Neural cell (in vitro differentiated cells): ENCODE results near the gene KDELR1. TPM values are rescaled to one million over a fixed set of nuclear protein-coding genes. Genes with fewer than 3 reads are reported as not detected.

Source experiments
- H2AFZ ChIP-seq: fragments of 200-600, 300-800 bp; sonication (generic), shearing (Covaris generic); 2 replicates; pipeline ENCODE4 v1.6.0; 2014; ENCODE audit warnings: low read depth, mild to moderate bottlenecking, antibody characterized with exemption, low read length, moderate library complexity
- H3F3A ChIP-seq: fragments of 200-600 bp; shearing (Covaris generic); 2 replicates; pipeline ENCODE4 v1.6.1; 2016; ENCODE audit warnings: mild to moderate bottlenecking, moderate library complexity, mixed read lengths, antibody characterized with exemption, low read length; ENCODE audit not compliant: insufficient read depth, poor library complexity, severe bottlenecking
- H3K27ac ChIP-seq: fragments of 200-600, 300-800 bp; sonication (generic), shearing (Covaris generic); 2 replicates; pipeline ENCODE4 v1.5.1; 2014; ENCODE audit warnings: mild to moderate bottlenecking, low read length, moderate library complexity
- H3K27me3 ChIP-seq: fragments of 300-800, 200-600 bp; sonication (generic), shearing (Covaris generic); 2 replicates; pipeline ENCODE4 v1.6.0; 2014; ENCODE audit warnings: mild to moderate bottlenecking, low read depth, low read length, moderate library complexity; ENCODE audit not compliant: insufficient read depth
- H3K36me3 ChIP-seq: fragments of 300-800, 200-600 bp; sonication (generic), shearing (Covaris generic); 2 replicates; pipeline ENCODE4 v1.5.1; 2014; ENCODE audit warnings: mild to moderate bottlenecking, antibody characterized with exemption, low read length, moderate library complexity; ENCODE audit not compliant: insufficient read depth
- H3K4me2 ChIP-seq: fragments of 300-800, 200-600 bp; sonication (generic), shearing (Covaris generic); 2 replicates; pipeline ENCODE4 v1.6.0; 2014; ENCODE audit warnings: mild to moderate bottlenecking, low read length
- H3K4me3 ChIP-seq: fragments of 300-800, 200-600 bp; sonication (generic), shearing (Covaris generic); 2 replicates; pipeline ENCODE4 v1.5.1; 2014; ENCODE audit warnings: mild to moderate bottlenecking, low read length, moderate library complexity
- H3K79me2 ChIP-seq: fragments of 200-600 bp; shearing (Covaris generic); replicated peaks from 2 replicates; pipeline ENCODE4 v1.6.0; 2014; ENCODE audit warnings: mild to moderate bottlenecking, low read length, moderate library complexity; ENCODE audit not compliant: insufficient read depth
- H3K9ac ChIP-seq: fragments of 300-800, 200-600 bp; sonication (generic), shearing (Covaris generic); 2 replicates; pipeline ENCODE4 v1.6.1; 2016; ENCODE audit warnings: mild to moderate bottlenecking, low read length, mixed read lengths
- H3K9me2 ChIP-seq: fragments of 200-600 bp; shearing (Covaris generic); 2 replicates; pipeline ENCODE4 v1.6.1; 2016; ENCODE audit warnings: mild to moderate bottlenecking, low read length, mixed read lengths; ENCODE audit not compliant: insufficient read depth
- H3K9me3 ChIP-seq: fragments of 200-600, 300-800 bp; sonication (generic), shearing (Covaris generic); 2 replicates; pipeline ENCODE4 v1.6.1; 2016; ENCODE audit warnings: mild to moderate bottlenecking, mixed run types, low read length, moderate library complexity, mixed read lengths
- H4K20me1 ChIP-seq: fragments of 200-600 bp; shearing (Covaris generic); 2 replicates; pipeline ENCODE4 v1.6.1; 2016; ENCODE audit warnings: mild to moderate bottlenecking, mixed run types; ENCODE audit not compliant: insufficient read depth
- EP300 ChIP-seq: fragments of 450-650 bp; conservative IDR thresholded peaks from 2 replicates; pipeline ENCODE4 v1.6.1; 2014; ENCODE audit warnings: antibody characterized with exemption, mild to moderate bottlenecking, moderate library complexity; ENCODE audit not compliant: poor library complexity, severe bottlenecking
- EZH2 ChIP-seq: fragments of 200-600, 300-800 bp; shearing (Covaris generic), sonication (generic); IDR thresholded peaks from 2 replicates; pipeline ENCODE4 v1.6.1; 2014; ENCODE audit warnings: antibody characterized with exemption, low read length, borderline replicate concordance, mild to moderate bottlenecking; ENCODE audit not compliant: insufficient read depth, poor library complexity, severe bottlenecking
- MXI1 ChIP-seq: fragments of 450-650 bp; conservative IDR thresholded peaks from 2 replicates; pipeline ENCODE4 v1.6.1; 2014; ENCODE audit warnings: antibody characterized with exemption, mild to moderate bottlenecking; ENCODE audit not compliant: poor library complexity, severe bottlenecking
- POLR2AphosphoS5 ChIP-seq: IDR thresholded peaks from 2 replicates; pipeline ENCODE4 v1.6.1; 2012
- RAD21 ChIP-seq: fragments of 450-650 bp; conservative IDR thresholded peaks from 2 replicates; pipeline ENCODE4 v1.6.1; 2014; ENCODE audit warnings: antibody characterized with exemption, mild to moderate bottlenecking, moderate library complexity
- SMC3 ChIP-seq: fragments of 450-650 bp; conservative IDR thresholded peaks from 2 replicates; pipeline ENCODE4 v1.6.1; 2014; ENCODE audit warnings: antibody characterized with exemption, mild to moderate bottlenecking, moderate library complexity; ENCODE audit not compliant: poor library complexity
- TAF1 ChIP-seq: IDR thresholded peaks from 2 replicates; pipeline ENCODE4 v1.6.1; 2012; ENCODE audit warnings: low read depth
- polyA plus RNA-seq: library from polyadenylated mRNA; depleted of rRNA; stranded (reverse); fragments of >200 nt; gene quantifications from 2 replicates; pipeline ENCODE4 v1.2.3, GENCODE V29; 2014
- TF ChIP-seq, protein P1 (sequence below): fragments of 450-650 bp; IDR thresholded peaks from 2 replicates; pipeline ENCODE4 v1.5.1; 2014; ENCODE audit warnings: antibody characterized with exemption, mild to moderate bottlenecking, moderate library complexity; ENCODE audit not compliant: poor library complexity, severe bottlenecking
- TF ChIP-seq, protein P2 (sequence below): IDR thresholded peaks from 2 replicates; pipeline ENCODE4 v1.6.1; 2012; ENCODE audit warnings: borderline replicate concordance

Gene KDELR1
- polyA plus RNA-seq, 1 donor from 2014 or later = 46.9 TPM

DNA sequence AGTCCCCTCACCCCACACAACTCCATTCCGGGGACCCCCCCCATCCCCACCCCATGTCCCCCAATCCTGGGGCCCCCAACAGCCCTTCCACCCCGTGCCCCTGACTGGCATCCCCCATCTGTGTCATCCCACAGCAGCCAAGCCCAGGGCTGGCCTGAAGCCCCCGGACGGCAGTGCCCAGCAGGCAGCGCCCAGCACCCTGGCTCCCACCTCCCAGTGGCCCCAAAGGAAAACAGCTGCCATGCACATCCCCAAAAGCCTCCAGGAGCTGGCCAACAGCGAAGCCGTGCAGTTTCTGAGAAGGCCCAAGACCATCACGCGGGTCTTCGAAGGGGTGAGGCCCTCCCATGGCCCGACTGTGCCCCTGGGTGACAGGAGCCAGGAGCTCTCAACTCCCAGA is 25.7 kb downstream of the KDELR1 start:
- Histone ChIP-seq H3F3A (no peaks in the 10 kb centered on the region), H3K4me2 (no peak overlapping the region), H4K20me1 (no peaks in the 10 kb centered on the region), H3K27me3 (no peaks in the 10 kb centered on the region), H3K36me3 (no peaks in the 10 kb centered on the region), H3K9ac (no peak overlapping the region), H2AFZ (no peak overlapping the region), H3K27ac (no peak overlapping the region), H3K79me2 (no peaks in the 10 kb centered on the region), H3K4me3 (no peak overlapping the region), H3K9me3 (no peaks in the 10 kb centered on the region), H3K9me2 (no peaks in the 10 kb centered on the region)
- TF ChIP-seq SMC3 (no peak), TAF1 (no peak), RAD21 (no peak), MXI1 (no peak), POLR2AphosphoS5 (no peak), EZH2 (no peak), EP300 (no peak)
- TF ChIP-seq, protein P1, sequence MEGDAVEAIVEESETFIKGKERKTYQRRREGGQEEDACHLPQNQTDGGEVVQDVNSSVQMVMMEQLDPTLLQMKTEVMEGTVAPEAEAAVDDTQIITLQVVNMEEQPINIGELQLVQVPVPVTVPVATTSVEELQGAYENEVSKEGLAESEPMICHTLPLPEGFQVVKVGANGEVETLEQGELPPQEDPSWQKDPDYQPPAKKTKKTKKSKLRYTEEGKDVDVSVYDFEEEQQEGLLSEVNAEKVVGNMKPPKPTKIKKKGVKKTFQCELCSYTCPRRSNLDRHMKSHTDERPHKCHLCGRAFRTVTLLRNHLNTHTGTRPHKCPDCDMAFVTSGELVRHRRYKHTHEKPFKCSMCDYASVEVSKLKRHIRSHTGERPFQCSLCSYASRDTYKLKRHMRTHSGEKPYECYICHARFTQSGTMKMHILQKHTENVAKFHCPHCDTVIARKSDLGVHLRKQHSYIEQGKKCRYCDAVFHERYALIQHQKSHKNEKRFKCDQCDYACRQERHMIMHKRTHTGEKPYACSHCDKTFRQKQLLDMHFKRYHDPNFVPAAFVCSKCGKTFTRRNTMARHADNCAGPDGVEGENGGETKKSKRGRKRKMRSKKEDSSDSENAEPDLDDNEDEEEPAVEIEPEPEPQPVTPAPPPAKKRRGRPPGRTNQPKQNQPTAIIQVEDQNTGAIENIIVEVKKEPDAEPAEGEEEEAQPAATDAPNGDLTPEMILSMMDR = no peak
- TF ChIP-seq, protein P2, sequence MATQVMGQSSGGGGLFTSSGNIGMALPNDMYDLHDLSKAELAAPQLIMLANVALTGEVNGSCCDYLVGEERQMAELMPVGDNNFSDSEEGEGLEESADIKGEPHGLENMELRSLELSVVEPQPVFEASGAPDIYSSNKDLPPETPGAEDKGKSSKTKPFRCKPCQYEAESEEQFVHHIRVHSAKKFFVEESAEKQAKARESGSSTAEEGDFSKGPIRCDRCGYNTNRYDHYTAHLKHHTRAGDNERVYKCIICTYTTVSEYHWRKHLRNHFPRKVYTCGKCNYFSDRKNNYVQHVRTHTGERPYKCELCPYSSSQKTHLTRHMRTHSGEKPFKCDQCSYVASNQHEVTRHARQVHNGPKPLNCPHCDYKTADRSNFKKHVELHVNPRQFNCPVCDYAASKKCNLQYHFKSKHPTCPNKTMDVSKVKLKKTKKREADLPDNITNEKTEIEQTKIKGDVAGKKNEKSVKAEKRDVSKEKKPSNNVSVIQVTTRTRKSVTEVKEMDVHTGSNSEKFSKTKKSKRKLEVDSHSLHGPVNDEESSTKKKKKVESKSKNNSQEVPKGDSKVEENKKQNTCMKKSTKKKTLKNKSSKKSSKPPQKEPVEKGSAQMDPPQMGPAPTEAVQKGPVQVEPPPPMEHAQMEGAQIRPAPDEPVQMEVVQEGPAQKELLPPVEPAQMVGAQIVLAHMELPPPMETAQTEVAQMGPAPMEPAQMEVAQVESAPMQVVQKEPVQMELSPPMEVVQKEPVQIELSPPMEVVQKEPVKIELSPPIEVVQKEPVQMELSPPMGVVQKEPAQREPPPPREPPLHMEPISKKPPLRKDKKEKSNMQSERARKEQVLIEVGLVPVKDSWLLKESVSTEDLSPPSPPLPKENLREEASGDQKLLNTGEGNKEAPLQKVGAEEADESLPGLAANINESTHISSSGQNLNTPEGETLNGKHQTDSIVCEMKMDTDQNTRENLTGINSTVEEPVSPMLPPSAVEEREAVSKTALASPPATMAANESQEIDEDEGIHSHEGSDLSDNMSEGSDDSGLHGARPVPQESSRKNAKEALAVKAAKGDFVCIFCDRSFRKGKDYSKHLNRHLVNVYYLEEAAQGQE = no peak

DNA sequence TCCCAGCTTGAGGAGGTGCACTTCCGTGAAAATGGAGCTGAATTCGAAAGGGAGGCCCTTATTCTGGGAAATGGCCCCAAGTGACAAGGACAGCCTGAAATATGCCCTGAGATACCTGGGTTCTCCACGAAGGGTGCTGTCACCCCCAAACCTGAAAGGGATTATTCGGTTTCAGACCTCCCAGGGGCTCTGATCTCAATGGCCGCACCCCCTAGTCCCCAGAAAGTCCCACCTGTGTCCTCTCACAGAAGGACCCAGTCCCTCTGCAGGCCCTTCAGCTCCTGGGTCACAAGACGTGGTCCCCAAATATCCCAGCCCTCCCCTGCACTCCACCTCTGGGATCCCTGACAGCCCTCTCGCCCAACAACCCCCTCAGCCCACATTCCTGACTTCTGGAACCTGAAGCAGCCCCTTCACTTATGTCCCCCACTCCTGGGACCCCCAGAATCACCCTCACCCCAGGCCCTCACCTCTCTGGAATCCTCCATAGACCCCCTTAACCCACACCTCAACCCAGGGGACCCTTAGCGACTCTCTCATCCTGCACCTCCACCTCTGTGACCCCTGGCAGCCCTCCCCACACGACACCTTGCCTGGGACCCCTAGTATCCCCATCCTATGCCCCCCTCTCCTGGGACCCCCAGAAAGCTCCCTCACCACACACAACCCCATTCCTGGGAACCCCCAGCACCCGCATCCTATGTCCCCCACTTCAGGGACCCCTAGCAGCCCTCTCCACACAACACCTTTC is 26.6 kb downstream of the KDELR1 start:
- H3K27ac ChIP-seq = no peak overlapping the region
- H3K9ac ChIP-seq = peak overlapping the region; percentile 87
- H2AFZ ChIP-seq = no peak overlapping the region

More for the DNA sequence above, 26.6 kb downstream of the KDELR1 start:
- Histone ChIP-seq H3K9me3 (no peaks in the 10 kb centered on the region), H3K4me3 (peak overlapping the region; percentile 73), H3F3A (no peaks in the 10 kb centered on the region), H3K79me2 (no peaks in the 10 kb centered on the region), H3K36me3 (no peaks in the 10 kb centered on the region), H3K9me2 (no peaks in the 10 kb centered on the region), H3K4me2 (no peak overlapping the region), H3K27me3 (no peaks in the 10 kb centered on the region), H4K20me1 (no peaks in the 10 kb centered on the region)
- no peak for TF ChIP-seq SMC3
- TF ChIP-seq MXI1 = no peak
- TF ChIP-seq POLR2AphosphoS5 = no peak
- TF ChIP-seq, protein P2 = no peak
- TF ChIP-seq TAF1 = no peak
- TF ChIP-seq, protein P1 = no peak
- TF ChIP-seq RAD21 = no peak
- no peak for TF ChIP-seq EP300
- no peak for TF ChIP-seq EZH2
